Astrocyte (in vitro differentiated cells and primary cell): ENCODE measurements around the gene VWF.

Experiments
- CTCF ChIP-seq: IDR thresholded peaks from 2 replicates; pipeline ENCODE4 v1.5.1; 2011; ENCODE audit warnings: low read depth, mild to moderate bottlenecking, inconsistent platforms, low read length, moderate library complexity; ENCODE audit not compliant: insufficient read depth
- EZH2 ChIP-seq: IDR thresholded peaks from 2 replicates; pipeline ENCODE4 v1.6.1; 2012; ENCODE audit warnings: mild to moderate bottlenecking, low read length, inconsistent platforms; ENCODE audit not compliant: insufficient read depth

- no peak for TF ChIP-seq EZH2
- TF ChIP-seq CTCF = no peak
Measured at GRCh38 chr12:6167327-6168280, 43.1 kb upstream of the VWF start.
